HG03025 (cell line): ENCODE results near the gene CUL1.

ENCODE experiments used
- ATAC-seq: cut with Tn5 transposase; IDR thresholded peaks from one replicate; pipeline ENCODE4 v1.9.1; 2021; ENCODE audit warnings: mild to moderate bottlenecking, moderate library complexity; ENCODE audit not compliant: unreplicated experiment, low FRiP score

The CUL1 gene

GRCh38 chr7:148750442-148751355, 52.0 kb downstream of the CUL1 start:
- no peak for ATAC-seq

DNA sequence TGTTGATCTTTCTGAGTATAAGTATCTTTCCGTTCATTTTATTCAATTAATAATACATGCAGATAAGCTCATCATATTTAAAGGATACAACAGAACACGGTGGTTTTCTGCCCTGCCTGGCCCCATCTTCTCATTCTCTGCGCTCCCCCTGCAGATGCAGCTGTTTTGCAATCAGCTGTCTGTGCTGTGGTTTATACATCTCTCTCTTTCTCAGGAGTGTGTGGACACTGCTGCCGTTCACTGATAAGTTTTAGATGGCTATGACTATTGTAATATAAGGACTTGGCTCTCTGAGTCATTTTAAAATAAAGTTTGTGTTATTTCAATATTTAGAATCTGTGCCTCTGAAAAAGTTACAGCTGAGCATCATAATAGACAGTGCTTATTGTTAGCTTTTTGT, 54.5 kb downstream of the CUL1 start:
- ATAC-seq: no peak

DNA sequence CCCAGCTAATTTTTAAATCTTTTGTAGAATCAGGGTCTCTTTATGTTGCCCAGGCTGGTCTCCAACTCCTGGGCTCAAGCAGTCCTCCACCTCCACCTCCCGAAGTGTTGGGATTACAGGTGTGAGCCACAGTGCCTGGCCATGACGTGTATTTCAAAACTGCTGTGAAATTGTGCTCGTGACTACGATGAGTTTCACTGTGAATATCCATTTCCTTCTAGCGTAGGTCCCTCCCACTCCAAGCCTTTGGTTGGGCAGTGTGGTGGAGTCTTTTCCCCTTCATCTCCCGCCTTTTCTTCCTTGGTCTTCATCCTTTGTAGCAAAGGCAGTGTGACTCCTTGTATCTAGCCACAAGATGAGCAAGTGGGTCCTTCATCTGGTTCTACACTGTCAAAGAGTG, 56.2 kb downstream of the CUL1 start:
- no peak for ATAC-seq

- no peak for ATAC-seq
Observed at GRCh38 chr7:148761499-148762278, 63.0 kb downstream of the CUL1 start.

- ATAC-seq: no peak
Observed at GRCh38 chr7:148763622-148764021, 64.9 kb downstream of the CUL1 start.

DNA sequence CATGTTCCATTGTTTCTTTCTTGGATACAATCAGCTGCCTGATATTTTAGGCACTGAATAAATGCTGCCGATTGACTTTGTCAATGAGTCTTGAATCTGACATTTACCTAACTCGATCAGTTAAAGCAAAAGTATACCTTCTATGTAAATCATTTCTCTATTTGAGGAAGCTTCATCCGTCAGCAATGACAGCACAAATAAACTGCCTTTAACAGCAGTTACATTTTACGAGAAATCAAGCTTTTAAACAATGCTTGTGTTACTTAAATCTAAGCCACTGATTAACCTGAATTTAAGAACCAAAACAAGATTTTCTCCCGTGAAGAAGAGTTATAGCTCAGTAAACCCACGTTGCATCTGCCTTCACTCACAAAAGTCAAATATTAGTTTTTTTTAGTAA, 71.3 kb downstream of the CUL1 start:
- ATAC-seq: no peak

- no peak for ATAC-seq
Observed at GRCh38 chr7:148772297-148773089, 73.8 kb downstream of the CUL1 start.

DNA sequence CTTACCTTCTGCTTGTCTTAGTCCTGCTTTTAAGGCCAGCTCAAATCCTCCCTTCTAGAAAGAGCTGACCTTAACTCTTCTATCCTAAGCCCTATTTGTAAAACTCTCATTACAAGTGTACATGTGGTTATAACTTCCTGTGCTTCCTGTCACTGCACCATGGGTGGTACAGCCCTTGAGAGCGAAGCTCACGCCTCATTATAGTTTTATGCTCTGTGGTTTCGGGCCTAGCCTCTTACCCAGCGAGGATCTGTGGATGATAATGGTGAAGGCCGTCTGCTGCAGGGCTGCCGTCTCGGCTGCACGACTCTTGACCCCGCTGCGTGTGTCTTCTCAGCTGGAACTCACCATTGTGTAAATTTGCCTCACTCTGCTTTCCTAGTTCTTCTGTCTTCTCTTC, 74.6 kb downstream of the CUL1 start:
- no peak for ATAC-seq

GRCh38 chr7:148774471-148774870, 75.8 kb downstream of the CUL1 start:
- ATAC-seq: no peak

GRCh38 chr7:148782757-148783456, 84.2 kb downstream of the CUL1 start:
- ATAC-seq: no peak

- ATAC-seq: no peak
Observed at GRCh38 chr7:148783801-148784527, 85.3 kb downstream of the CUL1 start.

- ATAC-seq: no peak
Observed at GRCh38 chr7:148787571-148788295, 89.0 kb downstream of the CUL1 start.

GRCh38 chr7:148789220-148789619, 90.5 kb downstream of the CUL1 start:
- ATAC-seq: no peak

DNA sequence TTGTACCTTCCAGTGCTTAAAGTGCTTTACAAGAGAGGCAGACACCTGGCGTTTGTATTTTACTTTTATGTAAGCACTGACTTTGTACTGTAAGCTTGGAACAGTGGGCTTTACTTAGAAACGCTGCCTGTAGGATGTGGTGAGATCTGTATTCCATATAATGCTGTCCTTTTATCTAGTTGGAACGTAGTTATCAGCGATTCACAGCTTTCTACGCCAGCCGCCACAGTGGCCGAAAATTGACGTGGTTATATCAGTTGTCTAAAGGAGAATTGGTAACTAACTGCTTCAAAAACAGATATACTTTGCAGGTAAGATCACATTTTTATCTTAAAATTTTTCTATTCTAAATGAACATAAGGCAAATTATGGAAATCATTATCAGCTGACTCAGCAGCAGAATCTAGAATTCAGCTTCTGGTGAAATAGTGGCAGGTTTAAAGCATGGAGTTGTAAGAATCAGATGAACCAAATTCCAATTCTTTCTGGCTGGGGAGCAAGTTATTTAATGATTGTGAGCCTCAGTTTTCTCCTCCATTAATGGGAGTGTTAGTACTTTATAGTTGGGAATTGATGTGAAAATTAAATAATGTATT, 91.5 kb downstream of the CUL1 start:
- ATAC-seq: no peak

DNA sequence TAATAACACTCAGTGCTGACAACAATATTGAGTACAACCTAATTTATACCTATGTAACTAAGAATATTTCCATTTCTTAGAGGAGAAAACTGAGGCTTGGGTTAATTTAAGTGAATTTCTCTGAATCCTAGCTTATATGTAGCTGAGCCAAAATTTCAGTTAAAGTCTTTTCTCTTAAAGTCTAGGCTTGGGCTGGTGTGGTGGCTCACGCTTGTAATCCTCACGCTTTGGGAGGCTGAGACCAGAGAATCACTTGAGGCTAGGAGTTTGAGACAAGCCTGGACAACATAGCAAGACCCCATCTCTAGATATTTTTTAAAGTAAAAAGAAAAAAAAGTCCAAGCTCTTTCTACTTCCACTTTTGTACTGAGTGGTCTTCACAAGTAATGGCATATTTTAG, 92.1 kb downstream of the CUL1 start:
- no peak for ATAC-seq

- no peak for ATAC-seq
Observed at GRCh38 chr7:148791546-148791945, 92.8 kb downstream of the CUL1 start.

DNA sequence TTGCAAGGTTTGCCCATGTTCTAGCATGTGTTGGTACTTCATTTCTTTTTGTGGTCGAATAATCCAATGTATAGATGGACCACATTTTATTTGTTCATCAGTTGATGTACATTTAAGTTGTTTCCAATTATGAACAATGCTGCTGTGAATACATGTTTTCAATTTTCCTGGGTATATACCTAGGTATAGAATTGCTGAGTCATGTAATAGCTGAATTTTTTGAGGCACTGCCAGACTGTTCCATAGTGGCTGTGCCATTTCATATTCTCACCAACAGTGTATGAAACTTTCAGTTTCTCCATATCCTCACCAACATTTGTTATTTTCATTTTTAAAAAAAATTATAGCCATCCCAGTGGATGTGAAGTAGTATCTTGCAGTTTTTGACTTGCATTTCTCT, 94.9 kb downstream of the CUL1 start:
- no peak for ATAC-seq

DNA sequence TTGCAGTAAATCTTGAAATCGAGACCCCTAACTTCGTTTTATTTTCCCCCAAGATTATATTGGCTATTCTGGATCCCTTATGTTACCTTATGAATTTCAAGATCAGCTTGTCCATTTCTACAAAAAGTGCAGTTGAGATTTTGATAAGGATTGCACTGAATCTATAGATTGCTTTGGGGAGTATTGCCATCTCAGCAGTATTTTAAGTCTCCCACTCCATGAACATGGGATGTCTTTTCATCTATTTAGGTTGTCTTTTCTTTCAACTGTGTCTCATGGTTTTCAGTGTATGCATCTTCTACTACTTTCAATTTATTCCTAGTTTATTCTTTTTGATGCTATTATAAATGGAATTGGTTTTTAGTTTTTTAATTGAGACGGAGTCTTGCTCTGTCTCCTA, 95.8 kb downstream of the CUL1 start:
- ATAC-seq: no peak

GRCh38 chr7:148796841-148797240, 98.1 kb downstream of the CUL1 start:
- ATAC-seq: no peak
